RWPE2 (cell line): ENCODE results near the gene TRIM28.

Experiments used
- ATAC-seq: fragments of 200-7000 bp; cut with Tn5 transposase; 3 replicates; pipeline ENCODE4 v1.9.1; 2021; ENCODE audit warnings: low read depth
- DNase-seq: peaks from one replicate; pipeline ENCODE4 v3.0.0-alpha.2; 2020; ENCODE audit warnings: low spot score
- H3K27ac ChIP-seq: fragments of 450-650 bp; 2 replicates; pipeline ENCODE4 v1.5.1; 2017; ENCODE audit warnings: mild to moderate bottlenecking; ENCODE audit not compliant: poor library complexity, severe bottlenecking
- H3K27me3 ChIP-seq: fragments of 250-450 bp; sonication (Bioruptor Pico); 2 replicates; pipeline ENCODE4 v1.5.1; 2021; ENCODE audit warnings: mild to moderate bottlenecking, moderate library complexity; ENCODE audit not compliant: insufficient read depth, poor library complexity, severe bottlenecking
- H3K36me3 ChIP-seq: fragments of 250-450 bp; sonication (Bioruptor Pico); 2 replicates; pipeline ENCODE4 v1.5.1; 2020; ENCODE audit warnings: low read depth, mild to moderate bottlenecking, moderate library complexity
- H3K4me1 ChIP-seq: fragments of 250-450 bp; sonication (Bioruptor Pico); 2 replicates; pipeline ENCODE4 v1.5.1; 2021; ENCODE audit warnings: mild to moderate bottlenecking, moderate library complexity; ENCODE audit not compliant: insufficient read depth, poor library complexity, severe bottlenecking
- H3K4me3 ChIP-seq: fragments of 250-450 bp; sonication (Bioruptor Pico); 2 replicates; pipeline ENCODE4 v1.5.1; 2021; ENCODE audit warnings: mild to moderate bottlenecking, moderate library complexity; ENCODE audit not compliant: severe bottlenecking
- H3K9me3 ChIP-seq: fragments of 250-450 bp; sonication (Bioruptor Pico); 2 replicates; pipeline ENCODE4 v1.5.1; 2021; ENCODE audit warnings: mild to moderate bottlenecking, moderate library complexity; ENCODE audit not compliant: severe bottlenecking
- TF ChIP-seq, protein P1 (sequence below): fragments of 450-650 bp; IDR thresholded peaks from one replicate; pipeline ENCODE4 v1.5.1; 2017; ENCODE audit warnings: mild to moderate bottlenecking, moderate library complexity; ENCODE audit not compliant: poor library complexity, severe bottlenecking

Gene TRIM28

DNA sequence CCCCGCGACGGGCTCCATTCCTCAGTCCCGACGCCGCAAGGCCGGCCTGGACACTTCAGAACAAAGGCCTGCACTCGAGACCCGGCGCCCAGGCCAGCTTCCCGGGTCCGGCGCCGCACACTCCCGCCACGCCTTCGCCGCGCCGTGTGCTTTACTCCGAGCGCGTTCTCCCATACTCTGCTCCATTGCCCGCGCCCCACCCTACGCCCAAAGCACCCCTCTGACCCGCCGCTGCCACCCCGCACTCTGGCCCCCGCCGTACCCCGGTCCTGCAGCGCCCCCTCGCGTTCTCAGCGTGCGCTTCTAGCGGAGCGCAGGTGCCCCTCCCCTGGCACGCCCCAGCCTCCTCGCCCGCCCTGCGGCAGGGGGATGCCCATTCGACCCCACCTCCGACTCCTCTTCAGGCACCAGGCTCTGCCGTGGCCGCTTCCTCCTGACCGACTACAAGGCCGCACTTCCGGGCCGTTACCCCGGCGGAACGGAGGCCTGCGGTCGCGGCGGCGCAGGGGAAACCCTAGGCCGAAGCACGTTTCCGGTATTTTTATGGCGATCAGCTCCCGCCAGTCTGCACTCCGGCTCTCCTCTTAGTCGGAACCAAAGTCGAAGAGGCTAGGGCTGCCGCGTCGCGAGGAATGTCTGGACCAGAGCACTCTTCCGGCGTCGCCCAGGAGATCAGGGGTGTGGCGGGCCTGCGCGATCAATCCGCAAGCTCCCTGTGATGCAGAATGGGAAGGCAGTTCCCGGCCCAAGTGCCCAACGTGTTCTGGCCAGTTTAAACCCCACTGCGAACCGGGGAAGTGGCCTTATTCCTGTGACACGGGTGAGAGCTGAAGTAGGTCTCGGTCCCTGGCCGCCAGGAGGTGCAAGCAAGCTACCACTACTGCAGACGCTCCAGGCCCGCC lies 24.3 kb upstream of the TRIM28 start, which contains the start of gene ZBTB45:
Gene ZBTB45 (minus strand): TSS at position 456 of the 902 bp plus-strand sequence. CDS start 2,137 bp downstream, outside the sequence.
- TF ChIP-seq, protein P1, sequence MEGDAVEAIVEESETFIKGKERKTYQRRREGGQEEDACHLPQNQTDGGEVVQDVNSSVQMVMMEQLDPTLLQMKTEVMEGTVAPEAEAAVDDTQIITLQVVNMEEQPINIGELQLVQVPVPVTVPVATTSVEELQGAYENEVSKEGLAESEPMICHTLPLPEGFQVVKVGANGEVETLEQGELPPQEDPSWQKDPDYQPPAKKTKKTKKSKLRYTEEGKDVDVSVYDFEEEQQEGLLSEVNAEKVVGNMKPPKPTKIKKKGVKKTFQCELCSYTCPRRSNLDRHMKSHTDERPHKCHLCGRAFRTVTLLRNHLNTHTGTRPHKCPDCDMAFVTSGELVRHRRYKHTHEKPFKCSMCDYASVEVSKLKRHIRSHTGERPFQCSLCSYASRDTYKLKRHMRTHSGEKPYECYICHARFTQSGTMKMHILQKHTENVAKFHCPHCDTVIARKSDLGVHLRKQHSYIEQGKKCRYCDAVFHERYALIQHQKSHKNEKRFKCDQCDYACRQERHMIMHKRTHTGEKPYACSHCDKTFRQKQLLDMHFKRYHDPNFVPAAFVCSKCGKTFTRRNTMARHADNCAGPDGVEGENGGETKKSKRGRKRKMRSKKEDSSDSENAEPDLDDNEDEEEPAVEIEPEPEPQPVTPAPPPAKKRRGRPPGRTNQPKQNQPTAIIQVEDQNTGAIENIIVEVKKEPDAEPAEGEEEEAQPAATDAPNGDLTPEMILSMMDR = peak; percentile 88

DNA sequence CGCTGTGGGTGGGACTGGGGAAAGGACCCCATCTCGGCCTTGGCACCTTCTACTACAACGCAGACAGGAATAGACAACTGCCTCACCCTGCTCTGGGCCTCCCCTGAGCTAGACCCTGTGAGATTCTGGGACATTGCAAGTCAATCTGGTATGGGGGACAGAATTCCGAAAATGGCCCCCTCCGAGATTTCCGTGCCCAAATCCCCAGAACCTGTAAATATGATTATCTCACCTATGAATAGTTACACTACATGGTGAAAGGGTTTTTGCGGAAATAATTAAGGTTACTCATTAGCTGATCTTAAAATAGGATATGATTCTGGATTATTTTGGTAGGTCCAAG lies 23.6 kb upstream of the TRIM28 start:
- ATAC-seq (no peak), DNase-seq (no peak)
- H3K4me1 ChIP-seq = peaks cover 3% of the 10 kb centered on the region
- peaks cover 6% of the 10 kb centered on the region for H3K36me3 ChIP-seq
- peak overlapping the region; percentile 54 for H3K4me3 ChIP-seq
- H3K9me3 ChIP-seq = no peaks in the 10 kb centered on the region
- H3K27ac ChIP-seq = peak overlapping the region; percentile 92
- H3K27me3 ChIP-seq = no peaks in the 10 kb centered on the region
- TF ChIP-seq, protein P1 = no peak

More for the DNA sequence above, 24.3 kb upstream of the TRIM28 start, which contains the start of gene ZBTB45:
- H3K27ac ChIP-seq = peak within 1 kb of the TSS; percentile 92
- peak; percentile 83 for ATAC-seq
- H3K27me3 ChIP-seq = no peaks in the 10 kb centered on the region
- DNase-seq = peak; percentile 92
- H3K4me3 ChIP-seq = peak within 1 kb of the TSS; percentile 54
- H3K4me1 ChIP-seq = peaks cover 3% of the 10 kb centered on the region
- peaks cover 6% of the 10 kb centered on the region for H3K36me3 ChIP-seq
- no peaks in the 10 kb centered on the region for H3K9me3 ChIP-seq

DNA sequence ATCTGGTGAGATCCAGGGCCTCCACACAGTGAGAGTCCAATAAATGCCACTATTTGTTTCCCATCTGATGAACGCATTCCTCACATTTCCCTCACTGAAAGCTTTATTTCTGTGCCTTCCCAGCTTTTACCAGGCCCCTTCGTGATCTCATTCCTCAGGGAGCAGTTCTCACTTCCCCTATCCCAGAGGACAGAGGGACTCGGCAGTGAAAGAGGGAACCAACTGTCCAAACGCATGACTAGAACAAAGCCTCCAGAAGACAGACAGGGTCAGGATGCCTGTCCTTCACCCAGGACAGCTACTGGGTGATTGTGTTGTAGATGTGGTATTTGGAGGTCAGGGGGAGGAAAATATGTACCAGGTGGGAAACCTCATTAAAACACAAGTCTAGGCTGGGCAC lies 22.2 kb upstream of the TRIM28 start:
- Histone ChIP-seq H3K36me3 (no peaks in the 10 kb centered on the region; the same call in 1 of the 2 replicates), H3K9me3 (no peaks in the 10 kb centered on the region), H3K4me3 (no peak overlapping the region), H3K27me3 (no peaks in the 10 kb centered on the region), H3K4me1 (peaks cover 3% of the 10 kb centered on the region), H3K27ac (peak overlapping the region; percentile 92)
- DNase-seq (no peak), ATAC-seq (no peak)
- TF ChIP-seq, protein P1 = no peak

DNA sequence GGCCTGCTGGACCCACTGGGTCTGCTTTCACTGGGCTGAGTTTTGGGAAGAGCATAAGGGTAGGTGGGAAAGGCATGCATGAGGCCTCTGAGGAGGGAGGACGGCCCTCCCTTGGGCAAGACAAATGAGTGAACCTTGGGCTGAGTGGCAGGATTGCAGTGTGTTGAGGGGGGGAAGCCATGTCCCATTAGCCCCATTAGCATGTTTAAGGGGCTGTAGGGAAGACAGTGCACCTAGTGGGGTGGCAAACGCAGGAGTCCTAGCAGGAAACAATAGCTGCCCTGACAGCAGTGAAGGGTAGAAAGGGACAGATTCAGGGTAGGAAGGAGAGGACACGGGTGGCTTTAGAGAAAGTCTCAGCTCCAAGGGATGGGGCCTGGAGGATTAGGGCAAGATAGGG lies 21.2 kb upstream of the TRIM28 start:
- ATAC-seq (no peak), DNase-seq (no peak)
- H3K27ac ChIP-seq = no peak overlapping the region
- H3K9me3 ChIP-seq = no peaks in the 10 kb centered on the region
- H3K36me3 ChIP-seq = no peaks in the 10 kb centered on the region
- peaks cover 3% of the 10 kb centered on the region for H3K4me1 ChIP-seq
- no peak overlapping the region for H3K4me3 ChIP-seq
- TF ChIP-seq, protein P1 = no peak
- no peaks in the 10 kb centered on the region for H3K27me3 ChIP-seq

- DNase-seq (no peak), ATAC-seq (no peak)
- Histone ChIP-seq H3K4me1 (no peaks in the 10 kb centered on the region), H3K36me3 (no peaks in the 10 kb centered on the region), H3K4me3 (no peak overlapping the region), H3K9me3 (no peaks in the 10 kb centered on the region), H3K27me3 (no peaks in the 10 kb centered on the region), H3K27ac (no peak overlapping the region)
- TF ChIP-seq, protein P1 = no peak
Observed at GRCh38 chr19:58529405-58529804, 14.5 kb upstream of the TRIM28 start.
